Effector CD4-positive, alpha-beta T cell (primary cell): ENCODE measurements around the gene RILPL2.
"Not testable (repeated sequence)": the region's sequence is repeated elsewhere in the genome, so short reads cannot be mapped to it uniquely, and the experiment has no call there.

ENCODE experiments used
- DNase-seq: peaks from one replicate; pipeline ENCODE4 v3.0.0-alpha.2; 2020

The RILPL2 gene

DNA sequence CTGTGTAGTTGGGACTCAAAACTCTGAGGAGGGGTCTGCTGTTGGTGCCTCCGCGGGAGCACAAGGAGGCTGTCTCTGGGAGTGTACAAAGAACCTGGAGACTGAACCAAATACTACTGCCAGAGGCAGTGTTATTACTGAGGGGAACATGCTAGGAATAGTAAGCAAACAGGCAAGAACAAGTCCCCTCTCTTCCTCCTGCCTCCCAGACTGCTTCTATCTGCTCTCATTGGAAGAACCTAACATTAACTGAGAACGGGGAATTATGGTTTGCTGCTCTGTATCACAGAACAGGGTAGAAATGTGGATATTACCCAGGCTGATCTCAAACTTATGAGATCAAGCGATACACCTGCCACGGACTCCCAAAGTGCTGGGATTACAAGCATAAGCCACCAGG is 57.1 kb downstream of the RILPL2 start:
- DNase-seq, result no peak

DNA sequence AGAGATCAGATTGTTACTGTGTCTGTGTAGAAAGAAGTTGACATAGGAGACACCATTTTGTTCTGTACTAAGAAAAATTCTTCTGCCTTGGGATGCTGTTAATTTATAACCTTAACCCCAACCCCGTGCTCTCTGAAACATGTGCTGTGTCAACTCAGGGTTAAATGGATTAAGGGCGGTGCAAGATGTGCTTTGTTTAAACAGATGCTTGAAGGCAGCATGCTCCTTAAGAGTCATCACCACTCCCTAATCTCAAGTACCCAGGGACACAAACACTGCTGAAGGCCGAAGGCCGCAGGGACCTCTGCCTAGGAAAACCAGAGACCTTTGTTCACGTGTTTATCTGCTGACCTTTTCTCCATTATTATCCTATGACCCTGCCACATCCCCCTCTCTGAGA is 64.1 kb downstream of the RILPL2 start:
- not testable (repeated sequence) for DNase-seq

DNA sequence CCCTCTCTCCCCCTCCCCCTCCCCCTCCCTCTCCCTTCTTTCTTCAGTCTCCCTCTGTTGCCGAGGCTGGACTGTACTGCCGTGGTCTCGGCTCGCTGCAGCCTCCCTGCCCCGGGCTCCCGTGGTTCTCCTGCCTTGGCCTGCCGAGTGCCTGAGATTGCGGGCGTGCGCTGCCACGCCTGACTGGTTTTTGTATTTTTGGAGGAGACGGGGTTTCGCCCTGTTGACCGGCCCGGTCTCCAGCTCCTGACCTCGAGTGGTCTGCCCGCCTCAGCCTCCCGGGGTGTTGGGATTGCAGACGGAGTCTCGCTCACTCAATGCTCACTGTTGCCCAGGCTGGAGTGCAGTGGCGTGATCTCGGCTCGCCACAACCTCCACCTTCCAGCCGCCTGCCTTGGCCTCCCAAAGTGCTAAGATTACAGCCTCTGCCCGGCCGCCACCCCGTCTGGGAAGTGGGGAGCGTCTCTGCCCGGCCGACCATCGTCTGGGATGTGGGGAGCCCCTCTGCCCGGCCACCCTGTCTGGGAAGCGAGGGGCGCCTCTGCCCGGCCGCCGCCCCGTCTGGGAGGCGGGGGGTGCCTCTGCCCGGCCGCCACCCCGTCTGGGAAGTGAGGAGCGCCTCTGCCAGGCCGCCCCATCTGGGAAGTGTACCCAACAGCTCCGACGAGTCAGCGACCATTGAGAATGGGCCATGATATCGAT is 64.7 kb downstream of the RILPL2 start:
- not testable (repeated sequence) for DNase-seq

DNA sequence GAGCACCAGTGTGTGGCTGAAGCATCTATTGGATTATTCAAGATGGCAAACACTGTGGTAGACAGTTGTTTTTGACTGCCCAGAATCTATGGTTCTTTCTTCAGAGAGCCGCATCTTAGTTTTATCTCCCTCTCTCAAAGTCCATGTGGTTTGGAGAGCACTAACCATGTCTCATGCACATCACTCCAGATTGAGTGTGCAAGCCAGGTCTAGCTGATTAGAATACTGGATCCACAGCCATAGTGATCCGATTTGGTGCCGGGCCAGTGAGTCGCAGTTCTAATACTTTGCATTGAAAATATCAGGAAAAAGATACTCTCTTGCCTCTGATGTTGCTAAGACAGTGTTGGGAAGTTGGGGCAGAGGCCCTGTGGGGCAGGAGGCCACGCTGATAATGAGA is 67.3 kb downstream of the RILPL2 start:
- no peak for DNase-seq

DNA sequence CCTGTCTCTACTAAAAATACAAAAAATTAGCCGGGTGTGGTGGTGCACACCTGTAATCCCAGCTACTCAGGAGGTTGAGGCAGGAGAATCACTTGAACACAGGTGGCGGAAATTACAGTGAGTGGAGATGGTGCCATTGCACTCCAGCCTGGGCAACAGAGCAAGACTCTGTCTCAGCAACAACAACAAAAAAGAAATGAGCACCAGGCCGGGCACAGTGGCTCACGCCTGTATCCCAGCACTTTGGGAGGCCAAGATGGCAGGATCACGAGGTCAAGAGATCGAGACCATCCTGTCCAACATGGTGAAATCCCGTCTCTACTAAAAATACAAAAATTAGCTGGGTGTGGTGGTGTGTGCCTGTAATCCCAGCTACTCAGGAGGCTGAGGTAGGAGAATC is 68.1 kb downstream of the RILPL2 start:
- DNase-seq, result not testable (repeated sequence)

DNA sequence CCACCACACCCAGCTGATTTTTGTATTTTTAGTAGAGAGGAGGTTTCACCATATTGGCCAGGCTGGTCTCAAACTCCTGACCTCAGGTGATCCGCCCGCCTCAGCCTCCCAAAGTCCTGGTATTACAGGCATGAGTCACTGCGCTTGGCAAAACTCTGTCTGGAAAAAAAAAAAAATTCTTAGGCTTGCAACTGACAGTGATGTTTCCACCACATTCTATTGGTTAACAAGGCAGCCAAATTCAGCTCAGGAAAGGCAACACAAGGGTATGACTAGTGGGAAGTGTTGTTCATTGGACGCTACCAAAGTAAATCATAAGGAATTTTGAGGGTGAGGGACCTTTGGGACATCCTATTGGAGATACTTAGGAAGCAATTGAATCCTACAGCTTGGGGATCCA is 69.0 kb downstream of the RILPL2 start:
- DNase-seq, result no peak
